ENCODE data around the gene PRKAA2. TPM values are rescaled to one million over a fixed set of nuclear protein-coding genes. Genes with fewer than 3 reads are reported as not detected.

The PRKAA2 gene
- total RNA-seq, 1 experiment from 2014 or later = 11.1 TPM

DNA sequence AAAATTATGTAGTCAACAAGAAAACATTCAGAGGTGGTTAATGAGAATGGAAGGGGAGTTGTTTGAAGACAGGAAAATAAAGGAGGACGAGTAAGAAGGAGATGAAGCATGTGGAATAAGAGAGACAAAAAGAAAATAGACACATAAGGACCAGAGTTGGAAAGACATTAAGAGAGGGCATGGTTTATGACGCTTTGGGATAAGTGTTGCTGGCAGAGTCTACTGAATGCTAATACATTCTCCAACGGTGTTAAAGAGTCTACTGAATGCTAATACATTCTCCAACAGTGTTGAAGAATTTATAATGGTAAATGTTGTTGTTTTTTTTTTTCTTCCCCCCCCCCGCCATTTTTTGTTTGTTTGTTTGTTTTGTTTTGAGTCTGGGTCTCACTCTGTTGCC, 13.1 kb downstream of the PRKAA2 start:
- no peaks in the 10 kb centered on the region for H3K36me3 ChIP-seq (ENCODE audit: control insufficient read depth, insufficient read depth, low read length)
- ATAC-seq = no peak
- ChIA-PET POLR2A (no interaction called here), CTCF (no interaction called here)
- no peak overlapping the region for H3K4me3 ChIP-seq (ENCODE audit: low read depth in 2 of 2, low read length in 2 of 2)
- TF ChIP-seq REST (IDR thresholded peaks at IDR 0.05; ENCODE audit: insufficient read depth in 1 of 2, low read depth in 2 of 2, low read length in 1 of 2) = no peak
- no peak for TF ChIP-seq POLR2AphosphoS5 (IDR thresholded peaks at IDR 0.05; ENCODE audit: low read depth, low read length)
- TF ChIP-seq, protein P1, sequence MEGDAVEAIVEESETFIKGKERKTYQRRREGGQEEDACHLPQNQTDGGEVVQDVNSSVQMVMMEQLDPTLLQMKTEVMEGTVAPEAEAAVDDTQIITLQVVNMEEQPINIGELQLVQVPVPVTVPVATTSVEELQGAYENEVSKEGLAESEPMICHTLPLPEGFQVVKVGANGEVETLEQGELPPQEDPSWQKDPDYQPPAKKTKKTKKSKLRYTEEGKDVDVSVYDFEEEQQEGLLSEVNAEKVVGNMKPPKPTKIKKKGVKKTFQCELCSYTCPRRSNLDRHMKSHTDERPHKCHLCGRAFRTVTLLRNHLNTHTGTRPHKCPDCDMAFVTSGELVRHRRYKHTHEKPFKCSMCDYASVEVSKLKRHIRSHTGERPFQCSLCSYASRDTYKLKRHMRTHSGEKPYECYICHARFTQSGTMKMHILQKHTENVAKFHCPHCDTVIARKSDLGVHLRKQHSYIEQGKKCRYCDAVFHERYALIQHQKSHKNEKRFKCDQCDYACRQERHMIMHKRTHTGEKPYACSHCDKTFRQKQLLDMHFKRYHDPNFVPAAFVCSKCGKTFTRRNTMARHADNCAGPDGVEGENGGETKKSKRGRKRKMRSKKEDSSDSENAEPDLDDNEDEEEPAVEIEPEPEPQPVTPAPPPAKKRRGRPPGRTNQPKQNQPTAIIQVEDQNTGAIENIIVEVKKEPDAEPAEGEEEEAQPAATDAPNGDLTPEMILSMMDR (IDR thresholded peaks at IDR 0.05) = no peak
- TF ChIP-seq SIN3A (IDR thresholded peaks at IDR 0.05; ENCODE audit: borderline replicate concordance, insufficient read depth, low read depth, low read length) = no peak
- no peak for TF ChIP-seq TCF7L2 (IDR thresholded peaks at IDR 0.05; ENCODE audit: low read depth, low read length)
- H3K27me3 ChIP-seq (ENCODE audit: control insufficient read depth, insufficient read depth, low read length) = no peaks in the 10 kb centered on the region
- no peak for DNase-seq (ENCODE audit: low read depth, low spot score)
- H3K4me1 ChIP-seq (ENCODE audit: control insufficient read depth, insufficient read depth, low read length) = no peaks in the 10 kb centered on the region
- H3K27ac ChIP-seq (ENCODE audit: low read length) = no peak overlapping the region
- in situ Hi-C loops (cut with HindIII; ENCODE audit: low pct_unique_long_range_greater_than_20kb, low sequenced_read_pairs) (no loop called here), intact Hi-C loops (cut with micrococcal nuclease; ENCODE audit: unreplicated experiment) (no loop called here)
- BruUV-seq (replicated peaks) = no TSS peak
- H3K9me3 ChIP-seq (ENCODE audit: control insufficient read depth, insufficient read depth, low read depth, low read length) = peaks cover 17% of the 10 kb centered on the region

DNA sequence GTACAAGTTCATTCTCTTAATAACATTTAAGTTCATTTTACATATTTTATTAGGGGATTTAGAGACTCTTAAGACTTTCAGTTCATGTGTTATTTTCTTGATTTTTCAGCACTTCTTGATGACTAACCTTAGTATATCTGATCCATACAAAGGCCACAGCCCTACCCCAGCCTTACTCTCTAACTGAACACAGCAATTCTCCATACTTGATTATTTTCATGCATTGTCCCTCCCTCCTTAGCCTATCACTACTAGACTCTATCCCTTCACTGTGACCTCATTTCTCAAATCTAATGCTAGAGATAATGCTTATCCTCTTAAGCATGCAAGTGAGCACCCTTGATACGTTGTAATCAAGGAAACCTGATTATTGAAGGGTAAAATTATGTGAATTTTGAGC, 15.2 kb downstream of the PRKAA2 start:
- POLR2A ChIA-PET = no interaction called here
- BruUV-seq (replicated peaks) = no TSS peak
- ATAC-seq = no peak

More for the DNA sequence above, 15.2 kb downstream of the PRKAA2 start:
- TF ChIP-seq, protein P1 (IDR thresholded peaks at IDR 0.05) = no peak
- TF ChIP-seq REST (IDR thresholded peaks at IDR 0.05; ENCODE audit: insufficient read depth in 1 of 2, low read depth in 2 of 2, low read length in 1 of 2) = no peak
- TF ChIP-seq TCF7L2 (IDR thresholded peaks at IDR 0.05; ENCODE audit: low read depth, low read length) = no peak
- no peak for TF ChIP-seq SIN3A (IDR thresholded peaks at IDR 0.05; ENCODE audit: borderline replicate concordance, insufficient read depth, low read depth, low read length)
- TF ChIP-seq POLR2AphosphoS5 (IDR thresholded peaks at IDR 0.05; ENCODE audit: low read depth, low read length) = no peak
- CTCF ChIA-PET = no interaction called here
- no peaks in the 10 kb centered on the region for H3K4me1 ChIP-seq (ENCODE audit: control insufficient read depth, insufficient read depth, low read length)
- peaks cover 16% of the 10 kb centered on the region for H3K9me3 ChIP-seq (ENCODE audit: control insufficient read depth, insufficient read depth, low read depth, low read length)
- in situ Hi-C loops (cut with HindIII; ENCODE audit: low pct_unique_long_range_greater_than_20kb, low sequenced_read_pairs) (no loop called here), intact Hi-C loops (cut with micrococcal nuclease; ENCODE audit: unreplicated experiment) (no loop called here)
- no peak for DNase-seq (ENCODE audit: low read depth, low spot score)
- no peak overlapping the region for H3K4me3 ChIP-seq (ENCODE audit: low read depth in 2 of 2, low read length in 2 of 2)
- H3K36me3 ChIP-seq (ENCODE audit: control insufficient read depth, insufficient read depth, low read length) = no peaks in the 10 kb centered on the region
- no peaks in the 10 kb centered on the region for H3K27me3 ChIP-seq (ENCODE audit: control insufficient read depth, insufficient read depth, low read length)
- no peak overlapping the region for H3K27ac ChIP-seq (ENCODE audit: low read length)

All from Panc1 (cell line).